Activated T-helper 1 cell treated with anti-CD3 and anti-CD28 coated beads, Interleukin-2, amount 50 U/mL, for 16 hours (primary cell): ENCODE data around the gene ALDOC.

Experiments
- DNase-seq, 2 donors: peaks; one replicate each; pipeline ENCODE4 v3.0.0-alpha.2; 2020; ENCODE audit warnings: low read depth in 1 of 2, low spot score in 1 of 2

Gene ALDOC

GRCh38 chr17:28533091-28533807, 43.4 kb downstream of the ALDOC start:
- no peak for DNase-seq

GRCh38 chr17:28532050-28532960, 44.4 kb downstream of the ALDOC start:
- no peak for DNase-seq

GRCh38 chr17:28530926-28531325, 45.8 kb downstream of the ALDOC start:
- no peak for DNase-seq

- DNase-seq: no peak
These were observed 46.4 kb downstream of the ALDOC start for GRCh38 chr17:28530250-28530649.

GRCh38 chr17:28529013-28529400, 47.7 kb downstream of the ALDOC start:
- DNase-seq: no peak

- no peak for DNase-seq
These were observed 48.2 kb downstream of the ALDOC start for GRCh38 chr17:28528327-28529012.

GRCh38 chr17:28527859-28528258, 48.8 kb downstream of the ALDOC start:
- no peak for DNase-seq

- DNase-seq: no peak
These were observed 49.5 kb downstream of the ALDOC start for GRCh38 chr17:28527181-28527681.

GRCh38 chr17:28526381-28526780, 50.3 kb downstream of the ALDOC start:
- DNase-seq: no peak

- no peak for DNase-seq
These were observed 51.9 kb downstream of the ALDOC start for GRCh38 chr17:28524476-28525424.

GRCh38 chr17:28523876-28524275, 52.8 kb downstream of the ALDOC start:
- DNase-seq: no peak

- no peak for DNase-seq
These were observed 53.5 kb downstream of the ALDOC start for GRCh38 chr17:28523186-28523585.
